Coronary artery (tissue), 2 donors: ENCODE data around the gene SPTLC2.

Experiments
- DNase-seq: peaks from one replicate; pipeline ENCODE4 v3.0.0-alpha.2; 2017; ENCODE audit warnings: low spot score
- H3K27ac ChIP-seq, 2 donors: fragments of 200-600 bp; sonication (generic); one replicate each; pipeline ENCODE4 v1.5.1; 2016 to 2019
- H3K4me3 ChIP-seq: fragments of 200-600 bp; sonication (generic); 2 replicates; pipeline ENCODE4 v1.5.1; 2016; ENCODE audit warnings: mild to moderate bottlenecking, moderate library complexity
- CTCF ChIP-seq: fragments of 200-600 bp; sonication (generic); IDR thresholded peaks from one replicate; pipeline ENCODE4 v1.5.1; 2019; ENCODE audit warnings: antibody characterized with exemption

SPTLC2 gene

GRCh38 chr14:77485901-77486678, 130.3 kb downstream of the SPTLC2 start:
- TF ChIP-seq CTCF = no peak
- DNase-seq = no peak
- Histone ChIP-seq H3K27ac (no peak overlapping the region), H3K4me3 (no peak overlapping the region)

- no peak for DNase-seq
- TF ChIP-seq CTCF = no peak
- Histone ChIP-seq H3K4me3 (no peak overlapping the region), H3K27ac (no peak overlapping the region)
Observed at GRCh38 chr14:77485256-77485655, 131.2 kb downstream of the SPTLC2 start.

GRCh38 chr14:77482422-77482821, 134.0 kb downstream of the SPTLC2 start:
- no peak for TF ChIP-seq CTCF
- DNase-seq = no peak
- no peak overlapping the region for H3K4me3 ChIP-seq
- H3K27ac ChIP-seq = no peak overlapping the region

- DNase-seq = no peak
- Histone ChIP-seq H3K4me3 (no peak overlapping the region), H3K27ac (no peak overlapping the region)
- no peak for TF ChIP-seq CTCF
Observed at GRCh38 chr14:77478796-77479195, 137.6 kb downstream of the SPTLC2 start.

DNA sequence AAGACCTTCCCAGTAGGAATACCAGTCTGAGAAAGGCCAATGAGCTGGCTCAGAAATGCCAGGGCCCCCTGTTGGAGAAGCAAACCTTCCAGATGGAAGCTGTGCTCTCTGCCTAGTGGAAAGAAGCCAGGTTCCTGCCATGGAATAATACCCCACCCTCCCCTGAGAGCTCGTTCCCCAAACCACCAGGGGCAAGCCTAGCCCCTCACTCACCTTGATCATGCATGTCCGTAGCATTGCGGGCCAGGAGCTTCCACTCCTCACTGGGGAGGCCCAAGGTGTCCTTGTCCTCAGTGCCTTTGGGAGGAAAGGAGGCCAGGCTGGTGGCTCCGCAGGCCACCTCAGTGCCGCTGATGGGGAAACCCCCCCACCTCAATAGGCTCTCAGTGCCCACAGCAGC, 138.4 kb downstream of the SPTLC2 start:
- Histone ChIP-seq H3K27ac (no peak overlapping the region), H3K4me3 (no peak overlapping the region)
- DNase-seq = peak; percentile 68
- no peak for TF ChIP-seq CTCF

DNA sequence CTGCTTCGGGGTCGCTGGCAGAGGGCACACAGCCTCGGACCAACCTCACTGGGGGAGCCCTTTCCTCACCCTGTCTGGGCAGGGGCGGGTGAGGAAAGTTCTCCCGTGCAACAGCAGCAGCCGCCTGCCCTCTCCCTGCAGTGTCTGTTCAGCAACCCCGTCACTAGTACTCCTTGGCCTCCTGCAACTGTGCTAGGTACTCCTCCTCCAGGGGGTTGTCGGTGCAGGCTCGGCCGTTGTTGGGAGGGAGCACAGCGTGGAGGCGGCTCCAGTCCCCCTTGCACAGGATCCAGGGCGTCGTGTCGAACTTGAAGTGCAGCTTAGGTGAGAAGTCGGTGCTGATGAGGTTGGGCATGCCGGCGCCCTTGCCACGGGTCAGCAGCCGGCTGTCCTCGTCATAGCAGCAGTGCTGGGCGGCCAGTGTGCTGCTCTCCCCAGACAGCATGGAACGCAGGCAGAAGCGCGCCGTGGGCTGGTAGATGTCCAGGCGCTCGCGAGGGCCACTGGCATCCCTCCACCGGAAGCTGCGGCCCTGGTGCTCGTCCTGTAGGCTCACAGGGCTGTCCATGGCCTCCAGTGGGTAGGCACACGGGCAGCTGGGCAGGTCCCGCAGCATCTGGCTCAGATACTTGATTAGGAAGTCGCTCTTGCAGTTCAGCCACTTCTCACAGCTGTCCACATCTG, 140.9 kb downstream of the SPTLC2 start:
- Histone ChIP-seq H3K27ac (no peak overlapping the region), H3K4me3 (no peak overlapping the region)
- no peak for TF ChIP-seq CTCF
- peak; percentile 73 for DNase-seq
